Liver (tissue), 3 donors: ENCODE data around the gene FOXS1.

Experiments used
- CTCF ChIP-seq: fragments of 150-350 bp; IDR thresholded peaks from 2 replicates; pipeline ENCODE4 v1.5.1; 2017; ENCODE audit warnings: improper control_type of control experiment, low read depth, low read length; ENCODE audit not compliant: missing input control
- EGR1 ChIP-seq, 2 donors: IDR thresholded peaks; 2 replicates each; pipeline ENCODE4 v1.6.1; 2016 to 2018; ENCODE audit warnings: antibody characterized with exemption in 2 of 2, low read depth in 2 of 2
- GABPA ChIP-seq, 2 donors: IDR thresholded peaks in 1 of 2; conservative IDR thresholded peaks in 1 of 2; 2 replicates each; pipeline ENCODE4 v1.6.1; 2016; ENCODE audit warnings: antibody characterized with exemption in 2 of 2, mild to moderate bottlenecking in 1 of 2, moderate library complexity in 1 of 2
- HNF4G ChIP-seq: IDR thresholded peaks from 2 replicates; pipeline ENCODE4 v1.6.1; 2016; ENCODE audit warnings: antibody characterized with exemption
- JUND ChIP-seq, 2 donors: IDR thresholded peaks; 2 replicates each; pipeline ENCODE4 v1.6.1; 2016; ENCODE audit warnings: antibody characterized with exemption in 2 of 2
- NR2F2 ChIP-seq: IDR thresholded peaks from 2 replicates; pipeline ENCODE4 v1.6.1; 2016; ENCODE audit warnings: antibody characterized with exemption
- RAD21 ChIP-seq, 2 donors: IDR thresholded peaks; 2 replicates each; pipeline ENCODE4 v1.6.1; 2016; ENCODE audit warnings: antibody characterized with exemption in 2 of 2, mild to moderate bottlenecking in 2 of 2
- REST ChIP-seq: IDR thresholded peaks from 2 replicates; pipeline ENCODE4 v1.6.1; 2016; ENCODE audit warnings: antibody characterized with exemption, mild to moderate bottlenecking
- SP1 ChIP-seq: IDR thresholded peaks from 2 replicates; pipeline ENCODE4 v1.6.1; 2018; ENCODE audit warnings: antibody characterized with exemption, mild to moderate bottlenecking
- TAF1 ChIP-seq: conservative IDR thresholded peaks from 2 replicates; pipeline ENCODE4 v1.6.1; 2016; ENCODE audit warnings: antibody characterized with exemption, mild to moderate bottlenecking
- YY1 ChIP-seq: IDR thresholded peaks from 2 replicates; pipeline ENCODE4 v1.6.1; 2016; ENCODE audit warnings: antibody characterized with exemption, mild to moderate bottlenecking
- ZBTB33 ChIP-seq: IDR thresholded peaks from 2 replicates; pipeline ENCODE4 v1.6.1; 2016; ENCODE audit warnings: antibody characterized with exemption
- donor health status: healthy.
- donor health status: healthy.

GRCh38 chr20:31820228-31820627 lies 25.2 kb downstream of the FOXS1 start:
- no peak for TF ChIP-seq CTCF
- TF ChIP-seq EGR1 (IDR thresholded peaks at IDR 0.05; ENCODE audit: low read depth in 2 of 2), result no peak
- no peak for TF ChIP-seq TAF1
- TF ChIP-seq GABPA (IDR thresholded peaks at IDR 0.05 in 1 of 2, conservative IDR thresholded peaks at IDR 0.05 in 1 of 2), result no peak
- no peak for TF ChIP-seq RAD21 (IDR thresholded peaks at IDR 0.05)
- no peak for TF ChIP-seq YY1
- TF ChIP-seq ZBTB33, result no peak
- no peak for TF ChIP-seq SP1
- no peak for TF ChIP-seq JUND (IDR thresholded peaks at IDR 0.05)
- no peak for TF ChIP-seq HNF4G
- TF ChIP-seq NR2F2, result no peak
- TF ChIP-seq REST, result no peak
